Panc1 (cell line): Measurements from ENCODE around the gene RNF145. TPM values are rescaled to one million over a fixed set of nuclear protein-coding genes. Genes with fewer than 3 reads are reported as not detected.

Experiments used
- ATAC-seq: fragments of 200-7000 bp; cut with Tn5 transposase; 2 replicates; pipeline ENCODE4 v1.9.1; 2020; ENCODE audit warnings: mild to moderate bottlenecking, moderate library complexity
- BruUV-seq: library from RNA; stranded (reverse); fragments of 400-500 nt; replicated peaks from 2 replicates; lab custom pipeline; 2021; lab: Mats Ljungman, UMichigan
- CTCF ChIA-PET: fragments of 300-600 bp; sonication (Branson Sonifier 250); formaldehyde crosslinking; loops from one replicate; lab custom pipeline; 2022; ENCODE audit warnings: antibody characterized with exemption; lab: Charles Lee
- POLR2A ChIA-PET: fragments of 300-600 bp; sonication (Branson Sonifier 250); formaldehyde crosslinking; loops from one replicate; lab custom pipeline; 2022; ENCODE audit warnings: antibody characterized with exemption; lab: Charles Lee
- DNase-seq: peaks from one replicate; pipeline ENCODE4 v3.0.0-alpha.2; 2010; ENCODE audit warnings: low read depth, low spot score
- H3K27ac ChIP-seq: 2 replicates; pipeline ENCODE4 v1.5.1; 2011; ENCODE audit warnings: mild to moderate bottlenecking, low read length, inconsistent platforms
- H3K27me3 ChIP-seq: fragments of 200-500 bp; sonication (Bioruptor generic); 2 replicates; pipeline ENCODE4 v1.6.0; 2014; ENCODE audit warnings: low read length, inconsistent platforms; ENCODE audit not compliant: control insufficient read depth, insufficient read depth
- H3K36me3 ChIP-seq: fragments of 200-500 bp; sonication (Bioruptor generic); 2 replicates; pipeline ENCODE4 v1.5.1; 2014; ENCODE audit warnings: inconsistent platforms, mild to moderate bottlenecking, low read length, moderate library complexity; ENCODE audit not compliant: control insufficient read depth, insufficient read depth
- H3K4me1 ChIP-seq: 2 replicates; pipeline ENCODE4 v1.5.1; 2011; ENCODE audit warnings: inconsistent platforms, mild to moderate bottlenecking, low read length, moderate library complexity; ENCODE audit not compliant: control insufficient read depth, insufficient read depth
- H3K4me3 ChIP-seq, 2 experiments: 2 replicates each; pipeline ENCODE4 v1.5.1; 2011 to 2012; ENCODE audit warnings: low read depth in 2 of 2, low read length in 2 of 2, mild to moderate bottlenecking in 2 of 2, inconsistent platforms in 1 of 2, moderate library complexity in 1 of 2
- H3K9me3 ChIP-seq: fragments of 200-500 bp; sonication (Bioruptor generic); 2 replicates; pipeline ENCODE4 v1.5.1; 2014; ENCODE audit warnings: low read depth, mild to moderate bottlenecking, inconsistent platforms, low read length, moderate library complexity; ENCODE audit not compliant: control insufficient read depth, insufficient read depth
- CTCF ChIP-seq: fragments of 450-650 bp; IDR thresholded peaks from 2 replicates; pipeline ENCODE4 v1.5.1; 2017; ENCODE audit warnings: mild to moderate bottlenecking
- POLR2AphosphoS5 ChIP-seq: IDR thresholded peaks from 2 replicates; pipeline ENCODE4 v1.6.1; 2012; ENCODE audit warnings: mild to moderate bottlenecking, low read depth, low read length, moderate library complexity
- SIN3A ChIP-seq: IDR thresholded peaks from 2 replicates; pipeline ENCODE4 v1.6.1; 2012; ENCODE audit warnings: low read depth, mild to moderate bottlenecking, low read length, moderate library complexity, borderline replicate concordance; ENCODE audit not compliant: insufficient read depth
- TCF7L2 ChIP-seq: IDR thresholded peaks from 2 replicates; pipeline ENCODE4 v1.6.1; 2011; ENCODE audit warnings: mild to moderate bottlenecking, low read depth, low read length, inconsistent platforms
- in situ Hi-C: cut with HindIII; loops from 2 replicates; pipeline ENCODE4 v1.10.0; 2016; ENCODE audit warnings: low sequenced_read_pairs, low pct_unique_long_range_greater_than_20kb
- intact Hi-C: fragments of 100-400 bp; cut with micrococcal nuclease; formaldehyde crosslinking; loops from one replicate; pipeline ENCODE4 v1.10.0; 2022; ENCODE audit not compliant: unreplicated experiment
- total RNA-seq: library from RNA; stranded (reverse); gene quantifications from one replicate; pipeline ENCODE4 v1.2.1, GENCODE V29; 2021; ENCODE audit not compliant: unreplicated experiment
- TF ChIP-seq, protein P1 (sequence below), 2 experiments: IDR thresholded peaks; 2 replicates each; pipeline ENCODE4 v1.6.1; 2011 to 2012; ENCODE audit warnings: low read depth in 2 of 2, control low read depth in 1 of 2, low read length in 1 of 2, mild to moderate bottlenecking in 1 of 2, moderate library complexity in 1 of 2; ENCODE audit not compliant: insufficient read depth in 1 of 2

Gene RNF145
- total RNA-seq, 1 experiment from 2014 or later = 81.8 TPM

DNA sequence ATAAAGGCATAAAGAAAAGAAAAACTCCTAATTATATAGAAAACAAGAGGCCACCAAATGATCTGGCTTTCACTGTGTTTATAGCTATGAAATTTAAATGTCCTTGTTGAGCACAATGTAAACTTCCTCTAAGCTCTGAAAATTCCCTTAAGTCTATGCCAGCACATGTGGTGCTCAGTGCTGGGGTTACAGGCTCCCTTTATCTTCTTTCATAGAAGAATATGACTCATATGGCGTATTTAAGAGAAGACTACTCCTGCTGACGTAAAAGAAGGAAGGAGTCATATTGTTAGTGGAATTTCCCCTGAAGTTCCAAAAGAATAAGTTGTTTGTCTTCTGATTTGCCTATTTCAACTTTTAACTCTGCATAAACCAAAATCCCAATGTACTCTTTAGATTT lies 30.4 kb downstream of the RNF145 start:
- Histone ChIP-seq H3K36me3 (peaks cover 20% of the 10 kb centered on the region), H3K9me3 (no peaks in the 10 kb centered on the region), H3K27ac (peak overlapping the region; percentile 51; the same call in 1 of the 2 replicates), H3K4me3 (no peak overlapping the region), H3K4me1 (peaks cover 11% of the 10 kb centered on the region), H3K27me3 (no peaks in the 10 kb centered on the region)
- ATAC-seq (peak; percentile 96), DNase-seq (peak; percentile 50)
- CTCF ChIA-PET = no interaction called here
- no TSS peak for BruUV-seq
- intact Hi-C loops = no loop called here
- POLR2A ChIA-PET = no interaction called here
- in situ Hi-C loops = no loop called here
- TF ChIP-seq CTCF (no peak), TCF7L2 (no peak), POLR2AphosphoS5 (no peak)

DNA sequence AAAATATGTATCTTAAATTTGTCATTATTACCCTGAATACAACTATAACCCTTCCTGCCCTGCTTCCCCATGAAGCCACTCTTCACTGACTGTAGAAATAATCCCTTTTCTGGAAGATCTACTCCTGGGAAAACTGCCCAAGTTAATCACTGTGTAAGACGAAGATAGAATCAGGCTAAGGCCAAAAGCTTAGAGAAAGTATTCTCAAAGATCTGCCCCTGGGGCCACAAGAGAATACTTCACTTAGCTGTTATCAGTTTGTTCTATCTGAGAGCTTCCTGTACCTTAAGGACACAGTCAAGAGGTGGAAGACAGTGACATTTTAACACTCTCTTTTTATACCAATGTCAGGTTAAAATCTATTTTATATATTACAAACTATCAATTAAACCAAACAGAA lies 33.8 kb downstream of the RNF145 start:
- no peak for DNase-seq
- Histone ChIP-seq H3K4me1 (peaks cover 11% of the 10 kb centered on the region), H3K27me3 (no peaks in the 10 kb centered on the region), H3K4me3 (no peak overlapping the region), H3K9me3 (no peaks in the 10 kb centered on the region), H3K36me3 (peaks cover 17% of the 10 kb centered on the region), H3K27ac (no peak overlapping the region)
- POLR2A ChIA-PET = interaction anchor here (0.6 kb wide), 1 partner anchor 19 kb away, joined by 3 read pairs; no protein-coding TSS in a partner anchor
- intact Hi-C loops (no loop called here), in situ Hi-C loops (no loop called here)
- TF ChIP-seq SIN3A (no peak), POLR2AphosphoS5 (no peak), CTCF (no peak)
- TF ChIP-seq, protein P1, sequence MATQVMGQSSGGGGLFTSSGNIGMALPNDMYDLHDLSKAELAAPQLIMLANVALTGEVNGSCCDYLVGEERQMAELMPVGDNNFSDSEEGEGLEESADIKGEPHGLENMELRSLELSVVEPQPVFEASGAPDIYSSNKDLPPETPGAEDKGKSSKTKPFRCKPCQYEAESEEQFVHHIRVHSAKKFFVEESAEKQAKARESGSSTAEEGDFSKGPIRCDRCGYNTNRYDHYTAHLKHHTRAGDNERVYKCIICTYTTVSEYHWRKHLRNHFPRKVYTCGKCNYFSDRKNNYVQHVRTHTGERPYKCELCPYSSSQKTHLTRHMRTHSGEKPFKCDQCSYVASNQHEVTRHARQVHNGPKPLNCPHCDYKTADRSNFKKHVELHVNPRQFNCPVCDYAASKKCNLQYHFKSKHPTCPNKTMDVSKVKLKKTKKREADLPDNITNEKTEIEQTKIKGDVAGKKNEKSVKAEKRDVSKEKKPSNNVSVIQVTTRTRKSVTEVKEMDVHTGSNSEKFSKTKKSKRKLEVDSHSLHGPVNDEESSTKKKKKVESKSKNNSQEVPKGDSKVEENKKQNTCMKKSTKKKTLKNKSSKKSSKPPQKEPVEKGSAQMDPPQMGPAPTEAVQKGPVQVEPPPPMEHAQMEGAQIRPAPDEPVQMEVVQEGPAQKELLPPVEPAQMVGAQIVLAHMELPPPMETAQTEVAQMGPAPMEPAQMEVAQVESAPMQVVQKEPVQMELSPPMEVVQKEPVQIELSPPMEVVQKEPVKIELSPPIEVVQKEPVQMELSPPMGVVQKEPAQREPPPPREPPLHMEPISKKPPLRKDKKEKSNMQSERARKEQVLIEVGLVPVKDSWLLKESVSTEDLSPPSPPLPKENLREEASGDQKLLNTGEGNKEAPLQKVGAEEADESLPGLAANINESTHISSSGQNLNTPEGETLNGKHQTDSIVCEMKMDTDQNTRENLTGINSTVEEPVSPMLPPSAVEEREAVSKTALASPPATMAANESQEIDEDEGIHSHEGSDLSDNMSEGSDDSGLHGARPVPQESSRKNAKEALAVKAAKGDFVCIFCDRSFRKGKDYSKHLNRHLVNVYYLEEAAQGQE (IDR thresholded peaks at IDR 0.05; ENCODE audit: insufficient read depth in 1 of 2, low read depth in 2 of 2, low read length in 1 of 2) = no peak
- no TSS peak for BruUV-seq
- no peak for ATAC-seq
- CTCF ChIA-PET = no interaction called here
